LNCaP clone FGC (cell line): ENCODE measurements around the gene COL17A1.

ENCODE experiments used
- DNase-seq: peaks from one replicate; pipeline ENCODE4 v3.0.0-alpha.2; 2011; ENCODE audit warnings: low read depth
- H3K4me3 ChIP-seq: 2 replicates; pipeline ENCODE4 v1.5.1; 2011; ENCODE audit warnings: mild to moderate bottlenecking, low read depth, low read length, control low read depth
- CTCF ChIP-seq: IDR thresholded peaks from 2 replicates; pipeline ENCODE4 v1.5.1; 2012; ENCODE audit warnings: mild to moderate bottlenecking; ENCODE audit not compliant: control insufficient read depth, insufficient read depth; ENCODE audit errors: extremely low read depth

Gene COL17A1

GRCh38 chr10:104040382-104040781, 45.3 kb downstream of the COL17A1 start:
- no peak overlapping the region for H3K4me3 ChIP-seq
- no peak for DNase-seq
- TF ChIP-seq CTCF = no peak

- no peak overlapping the region for H3K4me3 ChIP-seq
- DNase-seq = no peak
- TF ChIP-seq CTCF = no peak
These were observed 46.5 kb downstream of the COL17A1 start for GRCh38 chr10:104038958-104039752.

GRCh38 chr10:104038537-104038936, 47.1 kb downstream of the COL17A1 start:
- no peak for TF ChIP-seq CTCF
- no peak overlapping the region for H3K4me3 ChIP-seq

GRCh38 chr10:104037261-104037951, 48.3 kb downstream of the COL17A1 start:
- no peak for TF ChIP-seq CTCF
- no peak for DNase-seq
- H3K4me3 ChIP-seq = no peak overlapping the region

More at GRCh38 chr10:104038537-104038936, 47.1 kb downstream of the COL17A1 start:
- no peak for DNase-seq

GRCh38 chr10:104036518-104037260, 49.0 kb downstream of the COL17A1 start:
- H3K4me3 ChIP-seq = no peak overlapping the region
- no peak for DNase-seq
- TF ChIP-seq CTCF = no peak

GRCh38 chr10:104036069-104036384, 49.7 kb downstream of the COL17A1 start:
- TF ChIP-seq CTCF = no peak
- no peak for DNase-seq
- H3K4me3 ChIP-seq = no peak overlapping the region
